ENCODE measurements around the gene SMAD9.

DNA sequence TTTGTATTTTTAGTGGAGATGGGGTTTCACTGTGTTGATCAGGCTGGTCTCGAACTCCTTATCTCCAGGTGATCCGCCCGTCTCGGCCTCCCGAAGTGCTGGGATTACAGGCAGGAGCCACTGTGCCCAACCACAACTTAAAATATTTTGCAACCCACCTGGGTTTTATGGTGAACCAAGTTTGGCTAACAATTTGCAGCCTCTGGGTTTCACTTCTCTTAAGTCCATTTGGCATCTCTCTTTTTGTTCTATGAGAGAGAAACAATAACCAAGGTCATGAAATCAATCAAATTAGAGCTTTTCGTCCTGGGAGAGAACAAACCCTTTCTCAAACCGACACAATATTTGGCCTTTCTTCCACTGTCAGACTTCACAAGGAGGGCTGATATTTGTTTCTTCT is 5.6 kb upstream of the SMAD9 start:
- TF ChIP-seq, protein P1, sequence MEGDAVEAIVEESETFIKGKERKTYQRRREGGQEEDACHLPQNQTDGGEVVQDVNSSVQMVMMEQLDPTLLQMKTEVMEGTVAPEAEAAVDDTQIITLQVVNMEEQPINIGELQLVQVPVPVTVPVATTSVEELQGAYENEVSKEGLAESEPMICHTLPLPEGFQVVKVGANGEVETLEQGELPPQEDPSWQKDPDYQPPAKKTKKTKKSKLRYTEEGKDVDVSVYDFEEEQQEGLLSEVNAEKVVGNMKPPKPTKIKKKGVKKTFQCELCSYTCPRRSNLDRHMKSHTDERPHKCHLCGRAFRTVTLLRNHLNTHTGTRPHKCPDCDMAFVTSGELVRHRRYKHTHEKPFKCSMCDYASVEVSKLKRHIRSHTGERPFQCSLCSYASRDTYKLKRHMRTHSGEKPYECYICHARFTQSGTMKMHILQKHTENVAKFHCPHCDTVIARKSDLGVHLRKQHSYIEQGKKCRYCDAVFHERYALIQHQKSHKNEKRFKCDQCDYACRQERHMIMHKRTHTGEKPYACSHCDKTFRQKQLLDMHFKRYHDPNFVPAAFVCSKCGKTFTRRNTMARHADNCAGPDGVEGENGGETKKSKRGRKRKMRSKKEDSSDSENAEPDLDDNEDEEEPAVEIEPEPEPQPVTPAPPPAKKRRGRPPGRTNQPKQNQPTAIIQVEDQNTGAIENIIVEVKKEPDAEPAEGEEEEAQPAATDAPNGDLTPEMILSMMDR (IDR thresholded peaks at IDR 0.05) = no peak
- no peak for TF ChIP-seq POLR2A (IDR thresholded peaks at IDR 0.05)

Data from thyroid gland (tissue), 4 donors.